Mucosa of rectum (tissue), 2 donors: ENCODE data around the gene DIS3L2.
"Not testable (repeated sequence)": the region's sequence is repeated elsewhere in the genome, so short reads cannot be mapped to it uniquely, and the experiment has no call there.

Experiments used
- H3K27ac ChIP-seq, 2 donors: one replicate each; pipeline ENCODE4 v1.7.0; 2013; ENCODE audit warnings: inconsistent platforms in 2 of 2, low read depth in 2 of 2, low read length in 2 of 2
- H3K27me3 ChIP-seq, 2 donors: one replicate each; pipeline ENCODE4 v1.7.0; 2013; ENCODE audit warnings: low read length in 2 of 2; ENCODE audit not compliant: control insufficient read depth in 2 of 2, insufficient read depth in 2 of 2
- H3K36me3 ChIP-seq, 2 donors: one replicate each; pipeline ENCODE4 v1.7.0; 2013; ENCODE audit warnings: low read length in 2 of 2; ENCODE audit not compliant: control insufficient read depth in 2 of 2, insufficient read depth in 2 of 2
- H3K4me1 ChIP-seq, 2 donors: one replicate each; pipeline ENCODE4 v1.7.0; 2013; ENCODE audit warnings: low read length in 2 of 2, mild to moderate bottlenecking in 1 of 2; ENCODE audit not compliant: control insufficient read depth in 2 of 2, insufficient read depth in 2 of 2
- H3K4me3 ChIP-seq, 2 donors: one replicate each; pipeline ENCODE4 v1.7.0; 2013; ENCODE audit warnings: low read length in 2 of 2
- H3K9ac ChIP-seq, 2 donors: one replicate each; pipeline ENCODE4 v1.7.0; 2013; ENCODE audit warnings: low read length in 2 of 2, low read depth in 1 of 2, mild to moderate bottlenecking in 1 of 2
- H3K9me3 ChIP-seq, 2 donors: one replicate each; pipeline ENCODE4 v1.7.0; 2013; ENCODE audit warnings: low read length in 2 of 2; ENCODE audit not compliant: control insufficient read depth in 2 of 2
- donor health status: healthy.
- donor health status: Normal muscosa, but diverticular disease.

The DIS3L2 gene

DNA sequence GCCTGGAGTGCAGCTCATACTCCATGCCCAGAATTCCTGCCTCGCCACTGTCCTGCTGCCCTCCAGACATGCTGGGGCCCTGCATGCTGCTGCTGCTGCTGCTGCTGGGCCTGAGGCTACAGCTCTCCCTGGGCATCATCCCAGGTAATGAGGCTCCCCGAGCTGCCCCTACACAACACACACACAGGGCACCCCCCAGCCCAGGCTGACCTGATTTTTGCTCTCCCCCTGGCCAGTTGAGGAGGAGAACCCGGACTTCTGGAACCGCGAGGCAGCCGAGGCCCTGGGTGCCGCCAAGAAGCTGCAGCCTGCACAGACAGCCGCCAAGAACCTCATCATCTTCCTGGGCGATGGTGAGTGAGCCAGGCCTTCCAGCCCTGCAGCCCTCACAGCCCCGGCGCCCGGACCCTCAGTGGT, 417.2 kb downstream of the DIS3L2 start, which contains the start of gene ALPP:
Gene ALPP, plus strand, starts transcription at position 17 of the 417 bp plus-strand sequence. Its CDS starts 52 bp downstream, at position 69.
- H3K9me3 ChIP-seq, H3K27me3 ChIP-seq, H3K4me3 ChIP-seq: not testable (repeated sequence)

DNA sequence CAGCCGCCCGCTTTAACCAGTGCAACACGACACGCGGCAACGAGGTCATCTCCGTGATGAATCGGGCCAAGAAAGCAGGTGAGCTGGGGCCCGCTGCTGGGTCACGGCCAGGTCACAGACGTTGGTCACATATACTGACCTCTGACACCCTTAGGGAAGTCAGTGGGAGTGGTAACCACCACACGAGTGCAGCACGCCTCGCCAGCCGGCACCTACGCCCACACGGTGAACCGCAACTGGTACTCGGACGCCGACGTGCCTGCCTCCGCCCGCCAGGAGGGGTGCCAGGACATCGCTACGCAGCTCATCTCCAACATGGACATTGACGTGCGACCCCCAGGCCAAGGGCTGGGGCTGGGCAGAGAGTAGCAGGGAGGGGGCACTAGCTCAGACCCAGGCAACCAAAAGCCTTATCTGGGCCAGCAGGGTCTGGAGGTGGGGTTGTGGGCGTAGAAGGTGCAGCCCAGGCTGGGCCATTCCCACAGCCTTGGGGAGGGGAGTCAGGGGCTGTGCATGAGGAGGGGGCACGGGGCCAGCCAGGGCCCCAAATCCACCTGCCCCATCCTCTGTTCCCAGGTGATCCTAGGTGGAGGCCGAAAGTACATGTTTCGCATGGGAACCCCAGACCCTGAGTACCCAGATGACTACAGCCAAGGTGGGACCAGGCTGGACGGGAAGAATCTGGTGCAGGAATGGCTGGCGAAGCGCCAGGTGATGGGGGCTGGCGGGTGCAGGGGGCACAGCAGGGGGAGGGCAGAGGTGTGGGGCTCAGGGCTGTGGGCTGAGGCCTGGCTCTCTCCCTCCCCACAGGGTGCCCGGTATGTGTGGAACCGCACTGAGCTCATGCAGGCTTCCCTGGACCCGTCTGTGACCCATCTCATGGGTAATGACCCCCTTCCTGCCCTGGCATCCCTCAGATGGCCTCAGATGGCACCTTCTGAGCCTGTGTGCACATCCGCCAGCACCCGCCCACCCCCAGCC, 418.4 kb downstream of the DIS3L2 start:
- not testable (repeated sequence) for H3K4me1 ChIP-seq, H3K4me3 ChIP-seq, H3K27ac ChIP-seq, H3K9ac ChIP-seq, H3K36me3 ChIP-seq, H3K27me3 ChIP-seq, H3K9me3 ChIP-seq

More for the DNA sequence above, 417.2 kb downstream of the DIS3L2 start, which contains the start of gene ALPP:
- H3K36me3 ChIP-seq, H3K9ac ChIP-seq, H3K4me1 ChIP-seq, H3K27ac ChIP-seq: not testable (repeated sequence)

- not testable (repeated sequence) for H3K9me3 ChIP-seq, H3K36me3 ChIP-seq, H3K9ac ChIP-seq, H3K4me1 ChIP-seq, H3K4me3 ChIP-seq, H3K27ac ChIP-seq
- H3K27me3 ChIP-seq = peaks cover 9 to 19% of the 10 kb centered on the region in 2 donors
Observed at GRCh38 chr2:232381204-232382031, 419.9 kb downstream of the DIS3L2 start.

GRCh38 chr2:232382331-232383225, 421.1 kb downstream of the DIS3L2 start:
- Histone ChIP-seq H3K4me3 (no peak overlapping the region), H3K27me3 (peaks cover 21 to 24% of the 10 kb centered on the region in 2 donors), H3K36me3 (no peaks in the 10 kb centered on the region), H3K27ac (no peak overlapping the region), H3K9ac (no peak overlapping the region), H3K9me3 (no peaks in the 10 kb centered on the region), H3K4me1 (no peaks in the 10 kb centered on the region)

- Histone ChIP-seq H3K9ac (no peak overlapping the region), H3K27ac (no peak overlapping the region), H3K9me3 (no peaks in the 10 kb centered on the region), H3K4me3 (no peak overlapping the region), H3K36me3 (no peaks in the 10 kb centered on the region), H3K27me3 (peaks cover 27 to 37% of the 10 kb centered on the region in 2 donors), H3K4me1 (no peaks in the 10 kb centered on the region)
Observed at GRCh38 chr2:232384466-232384865, 423.0 kb downstream of the DIS3L2 start.

DNA sequence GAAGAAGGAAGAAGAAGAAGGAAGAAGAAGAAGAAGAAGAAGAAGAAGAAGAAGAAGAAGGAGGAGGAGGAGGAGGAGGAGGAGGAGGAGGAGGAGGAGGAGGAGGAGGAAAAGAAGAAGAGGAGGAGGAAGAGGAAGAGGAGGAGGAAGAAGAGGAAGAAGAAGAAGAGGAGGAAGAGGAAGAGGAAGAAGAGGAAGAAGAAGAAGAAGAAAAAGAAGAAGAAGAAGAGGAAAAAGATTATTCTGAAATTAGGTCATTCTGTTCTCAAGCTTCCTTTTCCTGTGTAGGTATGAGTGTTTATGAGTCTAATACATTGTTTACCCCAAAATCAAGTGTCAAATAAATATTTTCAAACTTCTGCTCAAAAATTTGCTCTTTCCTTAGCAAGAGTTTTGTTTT, 423.5 kb downstream of the DIS3L2 start:
- not testable (repeated sequence) for H3K36me3 ChIP-seq, H3K4me3 ChIP-seq, H3K4me1 ChIP-seq, H3K9me3 ChIP-seq, H3K27ac ChIP-seq, H3K9ac ChIP-seq
- H3K27me3 ChIP-seq = peaks cover 27 to 39% of the 10 kb centered on the region in 2 donors

DNA sequence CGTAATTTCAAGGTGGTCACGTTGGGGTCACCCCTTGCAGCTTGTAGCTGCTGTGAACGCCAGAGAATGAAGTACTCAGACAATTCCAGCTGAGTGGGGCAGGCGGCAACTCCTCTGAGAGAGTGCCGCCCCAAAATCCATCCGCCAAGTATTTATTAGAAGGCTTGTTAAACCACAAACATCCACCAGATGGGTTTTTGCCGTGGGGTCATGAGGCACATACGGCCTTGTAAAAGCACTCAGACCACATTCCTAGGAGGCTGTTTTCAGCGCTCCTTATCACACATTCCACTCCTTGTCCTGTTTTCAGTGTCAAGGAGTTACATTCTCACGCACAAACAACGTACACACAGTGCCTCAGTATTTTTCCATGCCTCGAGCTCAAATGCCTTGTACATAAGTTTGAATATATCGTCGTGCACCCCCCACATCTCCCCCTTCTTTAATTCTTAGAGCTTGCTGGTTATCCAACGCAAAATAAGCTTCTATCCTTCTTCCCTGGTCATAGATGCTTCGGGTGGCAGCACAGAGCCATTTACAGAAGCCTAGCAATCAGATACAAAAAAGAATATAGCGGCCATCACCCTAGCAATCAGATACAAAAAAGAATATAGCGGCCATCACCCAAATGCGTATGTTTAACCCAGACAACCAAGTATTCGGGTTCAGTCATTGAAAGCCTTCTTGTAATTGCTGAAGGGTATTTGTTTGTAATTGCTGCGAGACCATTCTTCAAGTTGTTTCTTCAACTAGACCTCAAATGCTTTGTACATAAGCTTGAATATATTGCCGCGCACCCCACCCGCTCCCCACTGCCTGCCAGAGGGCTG, 424.4 kb downstream of the DIS3L2 start:
- no peaks in the 10 kb centered on the region for H3K9me3 ChIP-seq
- peaks cover 34 to 44% of the 10 kb centered on the region in 2 donors for H3K27me3 ChIP-seq
- H3K27ac ChIP-seq = no peak overlapping the region
- H3K4me3 ChIP-seq = no peak overlapping the region
- H3K9ac ChIP-seq = no peak overlapping the region
- H3K36me3 ChIP-seq = no peaks in the 10 kb centered on the region
- H3K4me1 ChIP-seq = no peaks in the 10 kb centered on the region

GRCh38 chr2:232386490-232386739, 424.9 kb downstream of the DIS3L2 start:
- Histone ChIP-seq H3K9me3 (no peaks in the 10 kb centered on the region), H3K9ac (no peak overlapping the region), H3K36me3 (no peaks in the 10 kb centered on the region), H3K4me3 (no peak overlapping the region), H3K27ac (no peak overlapping the region), H3K27me3 (peaks cover 35 to 44% of the 10 kb centered on the region in 2 donors), H3K4me1 (no peaks in the 10 kb centered on the region)
